Measurements from ENCODE around the gene CTNND2. TPM values are rescaled to one million over a fixed set of nuclear protein-coding genes. Genes with fewer than 3 reads are reported as not detected.

CTNND2 gene
- polyA plus RNA-seq, 1 experiment, result not detected

- Histone ChIP-seq H3K27ac (ENCODE audit: low read depth, low read length) (no peak overlapping the region), H3K4me3 (ENCODE audit: low read depth, low read length) (no peak overlapping the region), H3K27me3 (ENCODE audit: control insufficient read depth, insufficient read depth, low read length) (no peaks in the 10 kb centered on the region), H3K9me3 (ENCODE audit: control insufficient read depth, insufficient read depth, low read length) (peaks cover 3% of the 10 kb centered on the region)
- no peak for TF ChIP-seq CTCF (IDR thresholded peaks at IDR 0.05; ENCODE audit: low read depth, low read length)
- ChIA-PET POLR2A (no interaction called here), CTCF (no interaction called here)
- DNase-seq (ENCODE audit: low read depth, low spot score), result no peak
Measured at GRCh38 chr5:11797132-11797531, 107.1 kb downstream of the CTNND2 start.

GRCh38 chr5:11793396-11793795 is 110.8 kb downstream of the CTNND2 start:
- H3K4me3 ChIP-seq (ENCODE audit: low read depth, low read length), result no peak overlapping the region
- TF ChIP-seq CTCF (IDR thresholded peaks at IDR 0.05; ENCODE audit: low read depth, low read length), result no peak
- CTCF ChIA-PET, result no interaction called here
- no peaks in the 10 kb centered on the region for H3K27me3 ChIP-seq (ENCODE audit: control insufficient read depth, insufficient read depth, low read length)
- no peak overlapping the region for H3K27ac ChIP-seq (ENCODE audit: low read depth, low read length)
- H3K9me3 ChIP-seq (ENCODE audit: control insufficient read depth, insufficient read depth, low read length), result peaks cover 5% of the 10 kb centered on the region
- POLR2A ChIA-PET, result no interaction called here
- DNase-seq (ENCODE audit: low read depth, low spot score), result no peak

- no peak for TF ChIP-seq CTCF (IDR thresholded peaks at IDR 0.05; ENCODE audit: low read depth, low read length)
- POLR2A ChIA-PET, result no interaction called here
- no peaks in the 10 kb centered on the region for H3K27me3 ChIP-seq (ENCODE audit: control insufficient read depth, insufficient read depth, low read length)
- CTCF ChIA-PET, result no interaction called here
- H3K9me3 ChIP-seq (ENCODE audit: control insufficient read depth, insufficient read depth, low read length), result peaks cover 4% of the 10 kb centered on the region; the same call in 1 of the 2 replicates
- no peak overlapping the region for H3K4me3 ChIP-seq (ENCODE audit: low read depth, low read length)
- DNase-seq (ENCODE audit: low read depth, low spot score), result no peak
- no peak overlapping the region for H3K27ac ChIP-seq (ENCODE audit: low read depth, low read length)
Measured at GRCh38 chr5:11792621-11793020, 111.6 kb downstream of the CTNND2 start.

- CTCF ChIA-PET, result no interaction called here
- Histone ChIP-seq H3K27me3 (ENCODE audit: control insufficient read depth, insufficient read depth, low read length) (no peaks in the 10 kb centered on the region), H3K4me3 (ENCODE audit: low read depth, low read length) (no peak overlapping the region), H3K27ac (ENCODE audit: low read depth, low read length) (no peak overlapping the region), H3K9me3 (ENCODE audit: control insufficient read depth, insufficient read depth, low read length) (peaks cover 4% of the 10 kb centered on the region; the same call in 1 of the 2 replicates)
- no peak for DNase-seq (ENCODE audit: low read depth, low spot score)
- TF ChIP-seq CTCF (IDR thresholded peaks at IDR 0.05; ENCODE audit: low read depth, low read length), result no peak
- POLR2A ChIA-PET, result no interaction called here
Measured at GRCh38 chr5:11791792-11792191, 112.5 kb downstream of the CTNND2 start.

- CTCF ChIA-PET, result no interaction called here
- H3K27me3 ChIP-seq (ENCODE audit: control insufficient read depth, insufficient read depth, low read length), result no peaks in the 10 kb centered on the region
- POLR2A ChIA-PET, result no interaction called here
- H3K27ac ChIP-seq (ENCODE audit: low read depth, low read length), result no peak overlapping the region
- H3K4me3 ChIP-seq (ENCODE audit: low read depth, low read length), result no peak overlapping the region
- H3K9me3 ChIP-seq (ENCODE audit: control insufficient read depth, insufficient read depth, low read length), result peaks cover 10% of the 10 kb centered on the region
- TF ChIP-seq CTCF (IDR thresholded peaks at IDR 0.05; ENCODE audit: low read depth, low read length), result no peak
- no peak for DNase-seq (ENCODE audit: low read depth, low spot score)
Measured at GRCh38 chr5:11790201-11790600, 114.0 kb downstream of the CTNND2 start.
